CD14-positive monocyte (primary cell): ENCODE results near the gene TIAM2. TPM values are rescaled to one million over a fixed set of nuclear protein-coding genes. Genes with fewer than 3 reads are reported as not detected.

Source experiments
- DNase-seq, 3 donors: peaks; one replicate each; pipeline ENCODE4 v3.0.0-alpha.2; 2011 to 2022
- H2AFZ ChIP-seq: 2 replicates; pipeline ENCODE4 v1.6.0; 2012; ENCODE audit warnings: mild to moderate bottlenecking, low read depth, low read length, inconsistent platforms; ENCODE audit not compliant: insufficient read depth, poor library complexity, severe bottlenecking
- H3K27ac ChIP-seq, 2 donors: 1 replicate in 1 of 2; 2 replicates in 1 of 2; pipeline ENCODE4 v1.5.1; 2012 to 2013; ENCODE audit warnings: low read length in 2 of 2, control low read depth in 1 of 2, inconsistent platforms in 1 of 2, low read depth in 1 of 2, mild to moderate bottlenecking in 1 of 2
- H3K27me3 ChIP-seq, 2 donors: one replicate each; pipeline versions ENCODE4 v1.6.0 to v1.6.1; 2011 to 2013; ENCODE audit warnings: low read length in 2 of 2; ENCODE audit not compliant: control insufficient read depth in 2 of 2, insufficient read depth in 2 of 2
- H3K36me3 ChIP-seq, 2 donors: replicated peaks in 1 of 2; 1 replicate in 1 of 2; 2 replicates in 1 of 2; pipeline versions ENCODE4 v1.5.1 to v1.6.1; 2012 to 2013; ENCODE audit warnings: low read length in 2 of 2, control low read depth in 1 of 2, inconsistent platforms in 1 of 2, mild to moderate bottlenecking in 1 of 2; ENCODE audit not compliant: insufficient read depth in 2 of 2, control insufficient read depth in 1 of 2
- H3K4me1 ChIP-seq, 2 donors: 1 replicate in 1 of 2; 2 replicates in 1 of 2; pipeline versions ENCODE4 v1.5.1 to v1.6.1; 2012 to 2013; ENCODE audit warnings: low read length in 2 of 2, control low read depth in 1 of 2, inconsistent platforms in 1 of 2, mild to moderate bottlenecking in 1 of 2, moderate library complexity in 1 of 2; ENCODE audit not compliant: insufficient read depth in 2 of 2, control insufficient read depth in 1 of 2
- H3K4me2 ChIP-seq: replicated peaks from 2 replicates; pipeline ENCODE3; 2012; ENCODE audit warnings: low read length, moderate library complexity, mild to moderate bottlenecking; ENCODE audit not compliant: poor library complexity, severe bottlenecking; ENCODE audit errors: extremely low read depth
- H3K4me3 ChIP-seq, 3 experiments: fragments of 200-600 bp in 1 of 3; sonication (generic) in 1 of 3; replicated peaks in 1 of 3; 1 replicate in 2 of 3; 2 replicates in 1 of 3; pipeline ENCODE4 v1.5.1; 2011 to 2013; ENCODE audit warnings: low read length in 3 of 3, mild to moderate bottlenecking in 3 of 3, control low read depth in 2 of 3, low read depth in 2 of 3, inconsistent platforms in 1 of 3, moderate library complexity in 1 of 3
- H3K79me2 ChIP-seq: 2 replicates; pipeline ENCODE4 v1.6.0; 2012; ENCODE audit warnings: mild to moderate bottlenecking, control low read depth, inconsistent platforms, low read length, moderate library complexity; ENCODE audit not compliant: insufficient read depth
- H3K9ac ChIP-seq: 2 replicates; pipeline ENCODE4 v1.6.0; 2017; ENCODE audit warnings: low read length, mild to moderate bottlenecking; ENCODE audit not compliant: insufficient read depth, poor library complexity, severe bottlenecking
- H3K9me3 ChIP-seq, 2 donors: replicated peaks in 1 of 2; 1 replicate in 1 of 2; 2 replicates in 1 of 2; pipeline versions ENCODE4 v1.5.1 to v1.6.1; 2012 to 2013; ENCODE audit warnings: low read length in 2 of 2, control low read depth in 1 of 2; ENCODE audit not compliant: control insufficient read depth in 1 of 2, insufficient read depth in 1 of 2
- H4K20me1 ChIP-seq: 2 replicates; pipeline ENCODE4 v1.6.0; 2012; ENCODE audit warnings: mild to moderate bottlenecking, low read length, control low read depth, moderate library complexity; ENCODE audit not compliant: insufficient read depth
- H3K27ac Mint-ChIP-seq, 7 donors: one replicate each; pipeline ENCODE4 v1.8.0; 2020; ENCODE audit warnings: mild to moderate bottlenecking in 7 of 7, mixed read lengths in 7 of 7, moderate library complexity in 6 of 7, inconsistent platforms in 2 of 7
- H3K27me3 Mint-ChIP-seq, 3 donors: one replicate each; pipeline ENCODE4 v1.8.0; 2021 to 2022; ENCODE audit warnings: low read depth in 3 of 3, mild to moderate bottlenecking in 3 of 3, mixed read lengths in 3 of 3, moderate library complexity in 3 of 3, inconsistent platforms in 1 of 3
- H3K36me3 Mint-ChIP-seq, 2 donors: one replicate each; pipeline ENCODE4 v1.8.0; 2020; ENCODE audit warnings: mixed read lengths in 2 of 2, inconsistent platforms in 1 of 2, mild to moderate bottlenecking in 1 of 2
- H3K4me1 Mint-ChIP-seq: one replicate; pipeline ENCODE4 v1.8.0; 2020; ENCODE audit warnings: mild to moderate bottlenecking, mixed read lengths
- H3K4me3 Mint-ChIP-seq, 2 donors: one replicate each; pipeline ENCODE4 v1.8.0; 2020; ENCODE audit warnings: mild to moderate bottlenecking in 2 of 2, mixed read lengths in 2 of 2, moderate library complexity in 1 of 2
- H3K9me3 Mint-ChIP-seq, 7 donors: one replicate each; pipeline ENCODE4 v1.8.0; 2020 to 2022; ENCODE audit warnings: mixed read lengths in 7 of 7, mild to moderate bottlenecking in 6 of 7, moderate library complexity in 6 of 7, inconsistent platforms in 2 of 7
- WGBS: methylation state at CpG from one replicate; pipeline ENCODE4 v1.1.5; 2013; ENCODE audit warnings: missing lambda C conversion rate; ENCODE audit not compliant: insufficient coverage; 5-methylcytosine and 5-hydroxymethylcytosine counted together
- intact Hi-C, 2 donors: fragments of 100-400 bp; cut with micrococcal nuclease; formaldehyde crosslinking; loops; one replicate each; pipeline versions ENCODE4 v1.15.0 to v1.15.1; 2023
- polyA plus RNA-seq, 3 donors: library from polyadenylated mRNA; depleted of rRNA in 1 of 3; unstranded in 2 of 3; stranded (reverse) in 1 of 3; fragments of 300-500 nt in 2 of 3; fragments of >200 nt in 1 of 3; fragmentation: Illumina TruSeq in 2 of 3; gene quantifications; 1 replicate in 2 of 3; 2 replicates in 1 of 3; pipeline ENCODE4 v1.2.3, GENCODE V29; 2012 to 2021
- TF ChIP-seq, protein P1 (sequence below): fragments of 200-600 bp; IDR thresholded peaks from one replicate; pipeline ENCODE4 v1.8.0; 2022; ENCODE audit warnings: antibody characterized with exemption, mild to moderate bottlenecking

Gene TIAM2
- polyA plus RNA-seq, 3 donors: 0.25 to 4.2 (median 0.67) TPM

DNA sequence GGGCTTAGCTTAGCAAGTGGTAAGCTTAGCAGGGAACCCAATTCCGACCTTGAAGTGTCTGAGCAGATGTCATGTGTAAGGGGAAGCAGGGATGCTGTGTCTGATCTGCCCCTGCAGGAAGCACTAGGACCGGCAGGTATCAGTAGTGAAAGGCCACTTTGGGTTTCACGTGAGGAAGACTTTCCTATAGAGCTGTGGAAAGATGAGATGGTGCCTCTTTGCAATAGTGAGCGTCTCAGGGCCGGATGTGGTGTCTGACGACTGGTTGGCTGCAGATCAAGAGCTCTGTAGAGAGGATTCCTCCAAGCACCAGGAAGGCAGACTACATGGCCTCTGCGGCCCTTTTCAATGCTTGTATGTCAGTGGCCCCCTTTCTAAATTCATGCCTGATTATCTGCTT lies 98.3 kb downstream of the TIAM2 start:
- Mint-ChIP-seq H3K27ac (no peak overlapping the region), H3K36me3 (no peaks in the 10 kb centered on the region), H3K4me1 (peaks cover 6% of the 10 kb centered on the region), H3K4me3 (no peak overlapping the region), H3K9me3 (peaks cover 0 to 7% (median 0%) of the 10 kb centered on the region in 7 donors), H3K27me3 (peaks cover 0 to 4% (median 2%) of the 10 kb centered on the region in 3 donors)
- Histone ChIP-seq H2AFZ (no peak overlapping the region), H3K9me3 (no peaks in the 10 kb centered on the region), H3K27me3 (no peaks in the 10 kb centered on the region), H3K4me1 (no peaks in the 10 kb centered on the region), H3K4me3 (no peak overlapping the region), H3K4me2 (no peak overlapping the region), H4K20me1 (no peaks in the 10 kb centered on the region), H3K9ac (no peak overlapping the region), H3K27ac (no peak overlapping the region), H3K36me3 (no peaks in the 10 kb centered on the region), H3K79me2 (no peaks in the 10 kb centered on the region)
- DNase-seq: no peak
- TF ChIP-seq, protein P1, sequence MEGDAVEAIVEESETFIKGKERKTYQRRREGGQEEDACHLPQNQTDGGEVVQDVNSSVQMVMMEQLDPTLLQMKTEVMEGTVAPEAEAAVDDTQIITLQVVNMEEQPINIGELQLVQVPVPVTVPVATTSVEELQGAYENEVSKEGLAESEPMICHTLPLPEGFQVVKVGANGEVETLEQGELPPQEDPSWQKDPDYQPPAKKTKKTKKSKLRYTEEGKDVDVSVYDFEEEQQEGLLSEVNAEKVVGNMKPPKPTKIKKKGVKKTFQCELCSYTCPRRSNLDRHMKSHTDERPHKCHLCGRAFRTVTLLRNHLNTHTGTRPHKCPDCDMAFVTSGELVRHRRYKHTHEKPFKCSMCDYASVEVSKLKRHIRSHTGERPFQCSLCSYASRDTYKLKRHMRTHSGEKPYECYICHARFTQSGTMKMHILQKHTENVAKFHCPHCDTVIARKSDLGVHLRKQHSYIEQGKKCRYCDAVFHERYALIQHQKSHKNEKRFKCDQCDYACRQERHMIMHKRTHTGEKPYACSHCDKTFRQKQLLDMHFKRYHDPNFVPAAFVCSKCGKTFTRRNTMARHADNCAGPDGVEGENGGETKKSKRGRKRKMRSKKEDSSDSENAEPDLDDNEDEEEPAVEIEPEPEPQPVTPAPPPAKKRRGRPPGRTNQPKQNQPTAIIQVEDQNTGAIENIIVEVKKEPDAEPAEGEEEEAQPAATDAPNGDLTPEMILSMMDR: no peak
- WGBS: 88% methylated on average over 7 of the region's 7 CpGs
- intact Hi-C loops: no loop called here

DNA sequence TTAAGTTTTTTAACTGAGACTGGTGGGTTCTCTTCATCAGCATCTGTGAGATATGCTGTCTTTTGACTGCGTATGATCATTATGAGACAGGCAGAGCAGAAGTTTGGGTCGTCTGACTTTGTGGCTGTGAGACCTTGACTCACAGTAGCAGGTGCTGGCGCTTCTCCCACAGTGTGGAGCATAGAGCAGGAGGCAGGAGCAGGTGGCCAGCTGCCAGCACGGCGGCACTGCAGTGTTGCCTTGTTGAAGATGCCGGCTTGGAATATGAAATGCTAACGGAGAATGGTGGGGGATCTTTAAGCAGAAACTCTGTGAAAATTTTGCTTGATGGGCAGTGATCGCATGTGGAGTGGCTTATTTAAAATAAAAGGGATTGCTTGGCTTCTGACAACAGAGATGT lies 105.0 kb downstream of the TIAM2 start:
- H3K36me3 Mint-ChIP-seq: no peaks in the 10 kb centered on the region
- Histone ChIP-seq H3K4me2 (no peak overlapping the region), H3K27me3 (no peaks in the 10 kb centered on the region), H4K20me1 (no peaks in the 10 kb centered on the region), H3K4me3 (no peak overlapping the region), H3K9ac (no peak overlapping the region), H3K36me3 (no peaks in the 10 kb centered on the region), H2AFZ (no peak overlapping the region), H3K4me1 (no peaks in the 10 kb centered on the region), H3K9me3 (no peaks in the 10 kb centered on the region), H3K27ac (no peak overlapping the region), H3K79me2 (no peaks in the 10 kb centered on the region)
- H3K4me3 Mint-ChIP-seq: no peak overlapping the region
- WGBS: 95% methylated on average over 7 of the region's 8 CpGs
- peaks cover 0 to 3% (median 2%) of the 10 kb centered on the region in 3 donors for H3K27me3 Mint-ChIP-seq
- H3K4me1 Mint-ChIP-seq: peaks cover 2% of the 10 kb centered on the region
- H3K9me3 Mint-ChIP-seq: peaks cover 0 to 7% (median 2%) of the 10 kb centered on the region in 7 donors
- no peak for DNase-seq
- TF ChIP-seq, protein P1: no peak
- intact Hi-C loops: no loop called here
- no peak overlapping the region for H3K27ac Mint-ChIP-seq
